GM18511 (cell line): Measurements from ENCODE around the gene HDDC3.

Experiments
- ATAC-seq: cut with Tn5 transposase; IDR thresholded peaks from one replicate; pipeline ENCODE4 v1.9.1; 2021; ENCODE audit warnings: mild to moderate bottlenecking, moderate library complexity; ENCODE audit not compliant: unreplicated experiment

Gene HDDC3

GRCh38 chr15:90931828-90932659 is at the start of gene HDDC3:
TSS of gene HDDC3 (minus strand) at chr15:90932549. CDS start at chr15:90932540, 9 bp downstream.
- ATAC-seq = peak; percentile 52

- ATAC-seq = peak; percentile 46
Observed at GRCh38 chr15:90982135-90982534, 49.8 kb upstream of the HDDC3 start.

GRCh38 chr15:90981681-90982080 is 49.3 kb upstream of the HDDC3 start:
- ATAC-seq = peak; percentile 77

- no peak for ATAC-seq
Observed at GRCh38 chr15:90979582-90979981, 47.2 kb upstream of the HDDC3 start.

- no peak for ATAC-seq
Observed at GRCh38 chr15:90974216-90974615, 41.9 kb upstream of the HDDC3 start.

GRCh38 chr15:90972133-90972532 is 39.8 kb upstream of the HDDC3 start:
- no peak for ATAC-seq

- ATAC-seq = no peak
Observed at GRCh38 chr15:90970274-90970673, 37.9 kb upstream of the HDDC3 start.

- ATAC-seq = no peak
Observed at GRCh38 chr15:90968434-90968833, 36.1 kb upstream of the HDDC3 start.

GRCh38 chr15:90967206-90967605 is 34.9 kb upstream of the HDDC3 start:
- no peak for ATAC-seq

GRCh38 chr15:90966262-90966661 is 33.9 kb upstream of the HDDC3 start:
- no peak for ATAC-seq

- no peak for ATAC-seq
Observed at GRCh38 chr15:90962021-90962420, 29.7 kb upstream of the HDDC3 start.

GRCh38 chr15:90960298-90961091 is 28.1 kb upstream of the HDDC3 start:
- no peak for ATAC-seq

- ATAC-seq = no peak
Observed at GRCh38 chr15:90959894-90960293, 27.5 kb upstream of the HDDC3 start.

- no peak for ATAC-seq
Observed at GRCh38 chr15:90959028-90959595, 26.8 kb upstream of the HDDC3 start.

- no peak for ATAC-seq
Observed at GRCh38 chr15:90957791-90958190, 25.4 kb upstream of the HDDC3 start.

GRCh38 chr15:90957031-90957790 is 24.9 kb upstream of the HDDC3 start:
- ATAC-seq = no peak

- ATAC-seq = peak; percentile 23
Observed at GRCh38 chr15:90956274-90957030, 24.1 kb upstream of the HDDC3 start.

- ATAC-seq = no peak
Observed at GRCh38 chr15:90955624-90956273, 23.4 kb upstream of the HDDC3 start.

- ATAC-seq = peak; percentile 96
Observed at GRCh38 chr15:90954712-90955623, 22.6 kb upstream of the HDDC3 start, which contains the start of gene RCCD1. TSS of gene RCCD1 (plus strand) at chr15:90954884. CDS start at chr15:90956735, 1,851 bp downstream.
